ENCODE data around the gene TRIM2.

DNA sequence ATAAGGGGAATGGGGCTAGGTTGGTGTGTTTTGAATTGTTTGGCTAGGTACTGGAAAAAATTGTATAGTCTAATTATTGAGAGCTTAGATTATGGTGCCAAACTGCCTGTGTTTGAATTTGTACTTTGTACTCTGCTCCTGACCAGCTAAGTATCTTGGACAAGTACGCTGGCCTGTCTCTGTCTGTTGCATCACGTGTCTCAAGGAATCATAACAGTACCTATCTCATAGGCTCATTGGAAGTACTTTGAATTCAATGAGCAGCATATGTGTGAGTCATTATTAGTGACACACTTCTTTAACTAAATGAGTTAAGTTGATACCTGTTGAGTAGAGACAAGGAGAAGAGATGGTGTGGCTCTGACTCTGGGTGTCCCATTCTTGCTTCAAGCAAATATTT, 70.7 kb downstream of the TRIM2 start:
- TF ChIP-seq POLR2A (IDR thresholded peaks at IDR 0.05): no peak
- TF ChIP-seq, protein P1, sequence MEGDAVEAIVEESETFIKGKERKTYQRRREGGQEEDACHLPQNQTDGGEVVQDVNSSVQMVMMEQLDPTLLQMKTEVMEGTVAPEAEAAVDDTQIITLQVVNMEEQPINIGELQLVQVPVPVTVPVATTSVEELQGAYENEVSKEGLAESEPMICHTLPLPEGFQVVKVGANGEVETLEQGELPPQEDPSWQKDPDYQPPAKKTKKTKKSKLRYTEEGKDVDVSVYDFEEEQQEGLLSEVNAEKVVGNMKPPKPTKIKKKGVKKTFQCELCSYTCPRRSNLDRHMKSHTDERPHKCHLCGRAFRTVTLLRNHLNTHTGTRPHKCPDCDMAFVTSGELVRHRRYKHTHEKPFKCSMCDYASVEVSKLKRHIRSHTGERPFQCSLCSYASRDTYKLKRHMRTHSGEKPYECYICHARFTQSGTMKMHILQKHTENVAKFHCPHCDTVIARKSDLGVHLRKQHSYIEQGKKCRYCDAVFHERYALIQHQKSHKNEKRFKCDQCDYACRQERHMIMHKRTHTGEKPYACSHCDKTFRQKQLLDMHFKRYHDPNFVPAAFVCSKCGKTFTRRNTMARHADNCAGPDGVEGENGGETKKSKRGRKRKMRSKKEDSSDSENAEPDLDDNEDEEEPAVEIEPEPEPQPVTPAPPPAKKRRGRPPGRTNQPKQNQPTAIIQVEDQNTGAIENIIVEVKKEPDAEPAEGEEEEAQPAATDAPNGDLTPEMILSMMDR (IDR thresholded peaks at IDR 0.05 in 4 of 5, conservative IDR thresholded peaks at IDR 0.05 in 1 of 5): no peak
